K562 (cell line): ENCODE measurements around the gene CXCL9. TPM values are rescaled to one million over a fixed set of nuclear protein-coding genes. Genes with fewer than 3 reads are reported as not detected.

Experiments
- ATAC-seq: fragments of 200-7000 bp; cut with Tn5 transposase; 3 replicates; pipeline ENCODE4 v1.9.1; 2020; ENCODE audit warnings: moderate library complexity
- BruUV-seq: library from RNA; stranded (reverse); fragments of 400-500 nt; replicated peaks from 2 replicates; lab custom pipeline; 2021; lab: Mats Ljungman, UMichigan
- CTCF ChIA-PET: fragments of 300-600 bp; formaldehyde crosslinking; extraction: SDS; loops from one replicate; lab custom pipeline; 2021; ENCODE audit warnings: low intra/inter-chr PET ratio; lab: Yijun Ruan, JAX
- POLR2A ChIA-PET: fragments of 300-600, 350-650 bp; sonication (Branson Sonifier 250); formaldehyde crosslinking; extraction: SDS; loops from one replicate; lab custom pipeline; 2021; ENCODE audit warnings: antibody characterized with exemption, inconsistent platforms; lab: Yijun Ruan, JAX
- DNase-seq, 4 experiments: peaks; one replicate each; pipeline versions ENCODE4 v3.0.0 to v3.0.0-alpha.2; 2011 to 2018; ENCODE audit warnings: low spot score in 3 of 4, mixed read lengths in 3 of 4; ENCODE audit errors: extremely low read depth in 1 of 4
- FAIRE-seq: peaks from 2 replicates; lab custom pipeline; 2011; peaks lifted over from hg19 to GRCh38; lab: Jason Lieb, UNC
- H2AFZ ChIP-seq: 2 replicates; pipeline ENCODE4 v1.6.0; 2011; ENCODE audit warnings: low read depth, low read length, control low read depth, inconsistent platforms
- H3K27ac ChIP-seq: fragments of 200-600 bp; 3 replicates; pipeline ENCODE4 v1.8.0; 2011; ENCODE audit warnings: low read depth, mild to moderate bottlenecking, control low read depth, inconsistent platforms, low read length, moderate library complexity, mixed read lengths; ENCODE audit errors: extremely low read depth
- H3K27me3 ChIP-seq, 2 experiments: fragments of 300-600 bp in 1 of 2; 2 replicates in 1 of 2; 3 replicates in 1 of 2; pipeline versions ENCODE4 v1.6.0 to v1.8.0; 2011; ENCODE audit warnings: inconsistent platforms in 2 of 2, low read length in 2 of 2, mild to moderate bottlenecking in 1 of 2, mixed read lengths in 1 of 2, moderate library complexity in 1 of 2; ENCODE audit not compliant: control insufficient read depth in 2 of 2, insufficient read depth in 2 of 2
- H3K36me3 ChIP-seq: fragments of 300-600 bp; 3 replicates; pipeline ENCODE4 v1.8.0; 2011; ENCODE audit warnings: mild to moderate bottlenecking, low read length, inconsistent platforms; ENCODE audit not compliant: control insufficient read depth, insufficient read depth
- H3K4me1 ChIP-seq, 2 experiments: fragments of 200-600 bp in 1 of 2; replicated peaks in 1 of 2; 2 replicates in 1 of 2; 3 replicates in 1 of 2; pipeline versions ENCODE4 v1.5.1 to v1.8.0; 2011; ENCODE audit warnings: inconsistent platforms in 2 of 2, low read length in 2 of 2, mild to moderate bottlenecking in 1 of 2, mixed read lengths in 1 of 2, moderate library complexity in 1 of 2; ENCODE audit not compliant: control insufficient read depth in 2 of 2, insufficient read depth in 2 of 2
- H3K4me2 ChIP-seq: 2 replicates; pipeline ENCODE4 v1.6.1; 2011; ENCODE audit warnings: low read length, control low read depth, inconsistent platforms, mixed read lengths; ENCODE audit not compliant: insufficient read depth
- H3K4me3 ChIP-seq: fragments of 200-600 bp; sonication (generic), shearing (Covaris generic); 2 replicates; pipeline ENCODE4 v1.5.1; 2016; ENCODE audit warnings: control low read depth, inconsistent platforms
- H3K79me2 ChIP-seq: fragments of 200-600 bp; 3 replicates; pipeline ENCODE4 v1.8.0; 2011; ENCODE audit warnings: low read length, inconsistent platforms; ENCODE audit not compliant: control insufficient read depth, insufficient read depth
- H3K9ac ChIP-seq, 2 experiments: 2 replicates each; pipeline versions ENCODE4 v1.6.0 to v1.6.1; 2011; ENCODE audit warnings: low read depth in 2 of 2, low read length in 2 of 2, control low read depth in 1 of 2, inconsistent platforms in 1 of 2, mild to moderate bottlenecking in 1 of 2, mixed read lengths in 1 of 2; ENCODE audit not compliant: insufficient read depth in 1 of 2
- H3K9me1 ChIP-seq: one replicate; pipeline ENCODE4 v1.6.0; 2011; ENCODE audit warnings: inconsistent platforms, mild to moderate bottlenecking, low read length, moderate library complexity; ENCODE audit not compliant: control insufficient read depth, insufficient read depth
- H3K9me3 ChIP-seq: replicated peaks from 2 replicates; pipeline ENCODE4 v1.5.1; 2011; ENCODE audit warnings: low read depth, low read length, inconsistent platforms; ENCODE audit not compliant: control insufficient read depth, insufficient read depth
- H4K20me1 ChIP-seq: replicated peaks from 2 replicates; pipeline ENCODE4 v1.6.1; 2011; ENCODE audit warnings: low read length, inconsistent platforms, mixed read lengths; ENCODE audit not compliant: control insufficient read depth, insufficient read depth
- CTBP1 ChIP-seq: fragments of 450-650 bp; IDR thresholded peaks from 2 replicates; pipeline ENCODE4 v1.6.1; 2016; ENCODE audit warnings: borderline replicate concordance
- EP400 ChIP-seq: fragments of 450-650 bp; IDR thresholded peaks from 2 replicates; pipeline ENCODE4 v1.6.1; 2017; ENCODE audit warnings: antibody characterized with exemption, mild to moderate bottlenecking, moderate library complexity
- FOXA1 ChIP-seq: fragments of 450-650 bp; IDR thresholded peaks from 2 replicates; pipeline ENCODE4 v1.6.1; 2016; ENCODE audit warnings: mild to moderate bottlenecking, borderline replicate concordance
- IRF2 ChIP-seq: sonication (generic); formaldehyde crosslinking; IDR thresholded peaks from 2 replicates; pipeline ENCODE4 v1.8.1; 2022; ENCODE audit warnings: mild to moderate bottlenecking, missing genetic modification reagents
- KAT2B ChIP-seq: IDR thresholded peaks from one replicate; pipeline ENCODE4 v1.6.1; 2012; ENCODE audit warnings: low read depth, mild to moderate bottlenecking, control low read depth, inconsistent platforms, low read length, moderate library complexity
- MEIS2 ChIP-seq: fragments of 450-650 bp; IDR thresholded peaks from 2 replicates; pipeline ENCODE4 v1.6.1; 2014; ENCODE audit warnings: mild to moderate bottlenecking; ENCODE audit not compliant: partially characterized antibody
- NFRKB ChIP-seq: fragments of 450-650 bp; IDR thresholded peaks from 2 replicates; pipeline ENCODE4 v1.6.1; 2016; ENCODE audit warnings: low read depth
- TEAD1 ChIP-seq, 2 experiments: fragments of 450-650 bp in 1 of 2; sonication (generic) in 1 of 2; formaldehyde crosslinking; IDR thresholded peaks; 2 replicates each; pipeline versions ENCODE4 v1.4.0 to v1.8.0; 2020 to 2022; ENCODE audit warnings: mild to moderate bottlenecking in 2 of 2, missing genetic modification reagents in 1 of 2
- TEAD4 ChIP-seq, 2 experiments: sonication (generic) in 1 of 2; formaldehyde crosslinking in 1 of 2; IDR thresholded peaks; 2 replicates each; pipeline versions ENCODE4 v1.6.1 to v1.8.0; 2012 to 2022; ENCODE audit warnings: borderline replicate concordance in 1 of 2, inconsistent platforms in 1 of 2, low read length in 1 of 2, mild to moderate bottlenecking in 1 of 2, missing genetic modification reagents in 1 of 2
- ZKSCAN8 ChIP-seq: fragments of 200-800 bp; sonication (Bioruptor generic); IDR thresholded peaks from 2 replicates; pipeline ENCODE4 v1.6.1; 2016; ENCODE audit warnings: missing genetic modification characterization, missing compliant biosample characterization
- ZNF436 ChIP-seq: fragments of 250-450, 450-650 bp; sonication (Bioruptor Pico); formaldehyde crosslinking; IDR thresholded peaks from 2 replicates; pipeline ENCODE4 v1.7.0; 2020; ENCODE audit warnings: mild to moderate bottlenecking
- WGBS: fragments of 100-300 bp; shearing (Covaris generic); methylation state at CpG from one replicate; pipeline ENCODE4 v1.1.6; 2016; ENCODE audit warnings: low coverage, mixed read lengths; ENCODE audit not compliant: insufficient coverage; ENCODE audit errors: missing lambda C conversion rate; 5-methylcytosine and 5-hydroxymethylcytosine counted together
- in situ Hi-C: fragments of 300-500 bp; cut with MboI; formaldehyde crosslinking; loops from 4 replicates; pipeline ENCODE4 v1.15.0; 2018; ENCODE audit warnings: inconsistent platforms, mixed read lengths
- intact Hi-C: fragments of 100-400 bp; cut with micrococcal nuclease; formaldehyde crosslinking; loops from 2 replicates; pipeline ENCODE4 v1.14.2; 2022
- polyA plus RNA-seq, 8 experiments: library from polyadenylated mRNA; depleted of rRNA in 4 of 8; stranded (reverse) in 5 of 8; unstranded in 3 of 8; fragments of >200 nt; fragmentation: Nextera tagmentation in 2 of 8; fragmentation: Illumina TruSeq in 1 of 8; extraction: Ambion mirVana in 2 of 8; extraction: Trizol in 1 of 8; gene quantifications; 2 replicates each; pipeline versions ENCODE4 v1.2.1 to v1.2.3, GENCODE V29; 2011 to 2014; ENCODE audit warnings: inconsistent platforms in 1 of 8, missing spikeins in 1 of 8
- total RNA-seq, 7 experiments: library from RNA; depleted of rRNA in 6 of 7; stranded (reverse); fragments of >200 nt in 6 of 7; fragmentation: Illumina TruSeq in 2 of 7; extraction: Trizol in 2 of 7; gene quantifications; 2 replicates each; pipeline versions ENCODE4 v1.2.1 to v1.2.3, GENCODE V29; 2011 to 2021; ENCODE audit warnings: low replicate concordance in 1 of 7

CXCL9 gene
- total and polyA plus RNA-seq, 9 of the 15 experiments (the other 6 are each of a cell fraction or from before 2014, with no cell fraction given), result not detected

- ATAC-seq (no peak), FAIRE-seq (no peak), DNase-seq (no peak)
- Histone ChIP-seq H3K79me2 (no peaks in the 10 kb centered on the region), H3K9me3 (no peaks in the 10 kb centered on the region), H3K9me1 (no peaks in the 10 kb centered on the region), H3K4me2 (no peak overlapping the region), H3K9ac (no peak overlapping the region), H4K20me1 (no peaks in the 10 kb centered on the region), H3K27ac (no peak overlapping the region), H3K4me1 (peaks cover 0 to 5% of the 10 kb centered on the region in 2 experiments; a peak in 2 of 5 replicates), H3K36me3 (no peaks in the 10 kb centered on the region), H2AFZ (no peak overlapping the region), H3K4me3 (no peak overlapping the region), H3K27me3 (no peaks in the 10 kb centered on the region)
- WGBS, result 20% methylated on average over 7 of the region's 7 CpGs
- TF ChIP-seq FOXA1, result no peak
- TF ChIP-seq MEIS2, result peak; percentile 44
- no peak for TF ChIP-seq ZNF436 (CRISPR knock-in tag)
- TF ChIP-seq ZKSCAN8 (CRISPR knock-in tag), result 0 out of 2 replicates have a peak, but pooled peaks have one; percentile 8
- 0 out of 2 replicates have a peak, but pooled peaks have one; percentile 1 for TF ChIP-seq CTBP1
- peak; percentile 26; the same call in 1 of the 2 replicates for TF ChIP-seq NFRKB
- CTCF ChIA-PET, result no interaction called here
- BruUV-seq, result no TSS peak
- intact Hi-C loops (no loop called here), in situ Hi-C loops (no loop called here)
- POLR2A ChIA-PET, result no interaction called here
Observed at GRCh38 chr4:76001700-76002099, 5.6 kb downstream of the CXCL9 start.

GRCh38 chr4:76000279-76000678 lies 7.0 kb downstream of the CXCL9 start:
- DNase-seq (no peak), ATAC-seq (no peak), FAIRE-seq (no peak)
- Histone ChIP-seq H3K9me3 (no peaks in the 10 kb centered on the region), H4K20me1 (no peaks in the 10 kb centered on the region), H3K79me2 (no peaks in the 10 kb centered on the region), H3K9ac (no peak overlapping the region), H3K27me3 (no peaks in the 10 kb centered on the region), H3K4me2 (no peak overlapping the region), H3K27ac (no peak overlapping the region), H3K36me3 (no peaks in the 10 kb centered on the region), H3K4me1 (peaks cover 0 to 5% of the 10 kb centered on the region in 2 experiments; a peak in 2 of 5 replicates), H3K9me1 (no peaks in the 10 kb centered on the region), H3K4me3 (no peak overlapping the region), H2AFZ (no peak overlapping the region)
- 6% methylated on average over 1 of the region's 1 CpG for WGBS
- BruUV-seq, result no TSS peak
- CTCF ChIA-PET, result interaction anchor here (0.6 to 1.0 kb wide), 2 partner anchors 67 to 528 kb away, joined by 3 to 4 read pairs; no protein-coding TSS in a partner anchor
- in situ Hi-C loops (no loop called here), intact Hi-C loops (no loop called here)
- POLR2A ChIA-PET, result no interaction called here
- TF ChIP-seq EP400 (no peak), TEAD4 (IDR thresholded peaks at IDR 0.05; ENCODE audit: low read length) (no peak), TEAD4 (CRISPR knock-in tag; IDR thresholded peaks at IDR 0.05; ENCODE audit: borderline replicate concordance) (no peak), KAT2B (no peak), IRF2 (no peak), TEAD1 (CRISPR knock-in tag; IDR thresholded peaks at IDR 0.05) (no peak)
